Medulla oblongata (tissue), 1 donor: ENCODE results near the gene INSYN2B.
A peak's percentile ranks its signal among the peaks of the same experiment; 100 is the strongest.

Source experiments
- DNase-seq: peaks from one replicate; pipeline ENCODE4 v3.0.0-alpha.2; 2015; ENCODE audit errors: extremely low spot score

The INSYN2B gene

GRCh38 chr5:169933127-169933526 is 47.2 kb downstream of the INSYN2B start:
- DNase-seq = no peak

GRCh38 chr5:169923988-169924387 is 56.3 kb downstream of the INSYN2B start:
- no peak for DNase-seq

GRCh38 chr5:169922474-169922873 is 57.8 kb downstream of the INSYN2B start:
- no peak for DNase-seq

- no peak for DNase-seq
Measured at GRCh38 chr5:169921949-169922348, 58.3 kb downstream of the INSYN2B start.

GRCh38 chr5:169921384-169921783 is 58.9 kb downstream of the INSYN2B start:
- no peak for DNase-seq

- no peak for DNase-seq
Measured at GRCh38 chr5:169920474-169920873, 59.8 kb downstream of the INSYN2B start.

- DNase-seq = no peak
Measured at GRCh38 chr5:169918228-169918627, 62.1 kb downstream of the INSYN2B start.

GRCh38 chr5:169917500-169917899 is 62.8 kb downstream of the INSYN2B start:
- no peak for DNase-seq

GRCh38 chr5:169914766-169915165 is 65.5 kb downstream of the INSYN2B start:
- DNase-seq = peak; percentile 78

GRCh38 chr5:169913479-169913878 is 66.8 kb downstream of the INSYN2B start:
- no peak for DNase-seq

- DNase-seq = no peak
Measured at GRCh38 chr5:169911448-169912212, 68.7 kb downstream of the INSYN2B start.

GRCh38 chr5:169910393-169910792 is 69.9 kb downstream of the INSYN2B start:
- no peak for DNase-seq

- DNase-seq = peak; percentile 50
Measured at GRCh38 chr5:169909945-169910344, 70.3 kb downstream of the INSYN2B start.

GRCh38 chr5:169908864-169909263 is 71.4 kb downstream of the INSYN2B start:
- DNase-seq = no peak

GRCh38 chr5:169906745-169907649 is 73.3 kb downstream of the INSYN2B start:
- no peak for DNase-seq

GRCh38 chr5:169905017-169905416 is 75.3 kb downstream of the INSYN2B start:
- DNase-seq = no peak

- DNase-seq = no peak
Measured at GRCh38 chr5:169904508-169904907, 75.8 kb downstream of the INSYN2B start.

GRCh38 chr5:169904059-169904458 is 76.2 kb downstream of the INSYN2B start:
- peak; percentile 47 for DNase-seq

- DNase-seq = no peak
Measured at GRCh38 chr5:169901896-169902295, 78.4 kb downstream of the INSYN2B start.

- DNase-seq = no peak
Measured at GRCh38 chr5:169897481-169897880, 82.8 kb downstream of the INSYN2B start.

GRCh38 chr5:169895926-169896325 is 84.4 kb downstream of the INSYN2B start:
- peak; percentile 93 for DNase-seq

- DNase-seq = no peak
Measured at GRCh38 chr5:169893571-169893970, 86.7 kb downstream of the INSYN2B start.

GRCh38 chr5:169893010-169893409 is 87.3 kb downstream of the INSYN2B start:
- no peak for DNase-seq
